ENCODE data around the gene OR5AC2. TPM values are rescaled to one million over a fixed set of nuclear protein-coding genes. Genes with fewer than 3 reads are reported as not detected.

OR5AC2 gene
- total and polyA plus RNA-seq, 2 of the 13 experiments (the other 11 are each of a cell fraction or from before 2014, with no cell fraction given) = not detected

DNA sequence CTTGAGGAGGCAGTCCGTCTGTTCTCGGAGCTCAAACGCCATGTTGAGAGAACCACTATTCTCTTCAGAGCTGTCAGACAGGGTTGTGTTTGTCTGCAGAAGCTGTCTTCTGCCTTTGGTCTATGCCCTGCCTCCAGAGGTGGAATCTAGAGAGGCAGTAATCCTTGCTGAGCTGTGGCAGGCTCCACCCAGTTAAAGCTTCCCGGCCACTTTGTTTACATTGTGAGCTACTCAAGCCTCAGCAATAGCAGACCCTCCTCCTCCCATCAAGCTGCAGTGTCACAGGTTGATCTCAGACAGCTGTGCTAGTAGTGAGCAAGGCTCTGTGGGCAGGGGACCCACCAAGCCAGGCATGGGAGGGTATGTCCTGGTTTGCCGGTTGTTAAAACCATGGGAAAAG lies 8.9 kb downstream of the OR5AC2 start (continued):
- TF ChIP-seq, protein P1, sequence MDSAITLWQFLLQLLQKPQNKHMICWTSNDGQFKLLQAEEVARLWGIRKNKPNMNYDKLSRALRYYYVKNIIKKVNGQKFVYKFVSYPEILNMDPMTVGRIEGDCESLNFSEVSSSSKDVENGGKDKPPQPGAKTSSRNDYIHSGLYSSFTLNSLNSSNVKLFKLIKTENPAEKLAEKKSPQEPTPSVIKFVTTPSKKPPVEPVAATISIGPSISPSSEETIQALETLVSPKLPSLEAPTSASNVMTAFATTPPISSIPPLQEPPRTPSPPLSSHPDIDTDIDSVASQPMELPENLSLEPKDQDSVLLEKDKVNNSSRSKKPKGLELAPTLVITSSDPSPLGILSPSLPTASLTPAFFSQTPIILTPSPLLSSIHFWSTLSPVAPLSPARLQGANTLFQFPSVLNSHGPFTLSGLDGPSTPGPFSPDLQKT (CRISPR knock-in tag; IDR thresholded peaks at IDR 0.05; ENCODE audit: borderline replicate concordance) = no peak
- TF ChIP-seq SP1 (IDR thresholded peaks at IDR 0.05) (no peak), SP1 (CRISPR knock-in tag; IDR thresholded peaks at IDR 0.05) (no peak), NONO (IDR thresholded peaks at IDR 0.05) (no peak), NONO (CRISPR knock-in tag; conservative IDR thresholded peaks at IDR 0.05) (no peak)

DNA sequence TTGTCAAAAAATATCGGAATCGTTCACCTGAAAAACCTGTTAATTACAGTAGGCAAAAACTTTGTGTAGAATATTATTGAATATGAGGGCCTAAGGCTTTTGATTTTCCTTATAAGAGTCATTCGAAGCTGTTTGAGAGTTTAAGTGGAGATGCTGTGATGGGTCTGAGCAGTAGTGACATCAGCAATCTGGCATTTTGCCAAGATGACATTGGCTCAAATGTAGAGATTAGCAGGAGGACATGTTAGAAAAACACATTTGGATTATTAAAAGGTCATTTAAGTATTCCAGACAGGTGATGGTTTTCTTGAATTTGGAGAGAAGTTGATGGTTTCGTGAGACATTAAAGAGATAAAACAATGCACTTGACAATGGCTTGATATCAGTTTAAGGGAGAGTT lies 12.9 kb downstream of the OR5AC2 start:
- Histone ChIP-seq H3K9me3 (ENCODE audit: low read length) (no peaks in the 10 kb centered on the region), H3K9ac (ENCODE audit: insufficient read depth, low read depth, low read length) (no peak overlapping the region), H3K4me1 (ENCODE audit: insufficient read depth, low read length) (no peaks in the 10 kb centered on the region), H3K36me3 (replicated peaks in 1 of 2; ENCODE audit: control insufficient read depth in 1 of 2, insufficient read depth in 2 of 2, low read length in 2 of 2) (no peaks in the 10 kb centered on the region), H3K27me3 (ENCODE audit: control insufficient read depth in 1 of 2, insufficient read depth in 2 of 2, low read length in 2 of 2) (no peaks in the 10 kb centered on the region), H3K4me2 (ENCODE audit: low read depth, low read length) (no peak overlapping the region), H3K4me3 (replicated peaks in 1 of 3; ENCODE audit: insufficient read depth in 1 of 3, low read depth in 2 of 3, low read length in 3 of 3) (no peak overlapping the region), H3K79me2 (ENCODE audit: insufficient read depth, low read length) (no peaks in the 10 kb centered on the region), H4K20me1 (ENCODE audit: insufficient read depth, low read length) (no peaks in the 10 kb centered on the region), H2AFZ (ENCODE audit: low read length) (no peak overlapping the region), H3K27ac (ENCODE audit: extremely low read length, insufficient read depth, low read length) (no peak overlapping the region)
- TF ChIP-seq MTA3 (CRISPR knock-in tag; IDR thresholded peaks at IDR 0.05) (no peak), PRPF4 (IDR thresholded peaks at IDR 0.05; ENCODE audit: low read depth, low read length, poor library complexity, severe bottlenecking) (no peak)
- DNase-seq (ENCODE audit: low spot score) (no peak), ATAC-seq (no peak), FAIRE-seq (no peak)
- ChIA-PET POLR2A (no interaction called here), CTCF (ENCODE audit: low intra/inter-chr PET ratio, low total read pairs) (no interaction called here)
- BruUV-seq (replicated peaks) = no TSS peak
- intact Hi-C loops (cut with micrococcal nuclease; ENCODE audit: unreplicated experiment) (no loop called here), in situ Hi-C loops (cut with HindIII; ENCODE audit: extremely low pct_ligation_motif_present, low pct_unique_long_range_greater_than_20kb) (no loop called here)
- WGBS (ENCODE audit: low lambda C conversion rate) = under 1% methylated on average over 4 of the region's 4 CpGs

DNA sequence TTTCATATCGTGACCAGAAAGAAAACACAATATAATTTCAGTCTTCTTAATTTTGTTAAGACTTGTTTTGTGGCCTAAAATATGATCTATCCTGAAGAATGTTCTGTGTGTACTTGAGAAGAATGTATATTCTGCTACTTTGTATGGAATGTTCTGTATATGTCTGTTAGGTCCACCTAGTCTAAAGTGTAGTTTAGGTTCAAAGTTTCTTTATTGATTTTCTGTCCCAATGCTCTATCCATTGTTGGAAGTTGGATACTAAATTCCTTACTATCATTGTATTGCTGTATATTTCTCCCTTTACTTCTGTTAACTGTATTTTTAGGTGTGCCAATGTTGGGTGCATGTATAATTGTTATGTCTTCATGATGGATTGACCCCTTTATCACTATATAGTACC lies 21.2 kb downstream of the OR5AC2 start:
- peak; percentile 60 for ATAC-seq
- H3K9ac ChIP-seq (ENCODE audit: insufficient read depth, low read depth, low read length) = no peak overlapping the region
- TF ChIP-seq ZNF33B (CRISPR knock-in tag; IDR thresholded peaks at IDR 0.05) = no peak
- 0 out of 2 replicates have a peak, but pooled peaks have one; percentile 23 for TF ChIP-seq NCOR1 (IDR thresholded peaks at IDR 0.05; ENCODE audit: borderline replicate concordance, low read length)
- peak; percentile 41 for TF ChIP-seq HNF4A (CRISPR knock-in tag; IDR thresholded peaks at IDR 0.05)
- peak; percentile 68; the same call in 1 of the 2 replicates for TF ChIP-seq ONECUT2 (CRISPR knock-in tag; IDR thresholded peaks at IDR 0.05)
- no peak for DNase-seq (ENCODE audit: low spot score)
- H3K36me3 ChIP-seq (replicated peaks in 1 of 2; ENCODE audit: control insufficient read depth in 1 of 2, insufficient read depth in 2 of 2, low read length in 2 of 2) = no peaks in the 10 kb centered on the region
- H3K79me2 ChIP-seq (ENCODE audit: insufficient read depth, low read length) = no peaks in the 10 kb centered on the region
- no peak overlapping the region for H2AFZ ChIP-seq (ENCODE audit: low read length)
- no peaks in the 10 kb centered on the region for H3K27me3 ChIP-seq (ENCODE audit: control insufficient read depth in 1 of 2, insufficient read depth in 2 of 2, low read length in 2 of 2)
- no peaks in the 10 kb centered on the region for H3K9me3 ChIP-seq (ENCODE audit: low read length)
- FAIRE-seq = no peak
- H3K4me2 ChIP-seq (ENCODE audit: low read depth, low read length) = no peak overlapping the region
- H3K4me3 ChIP-seq (replicated peaks in 1 of 3; ENCODE audit: insufficient read depth in 1 of 3, low read depth in 2 of 3, low read length in 3 of 3) = no peak overlapping the region
- intact Hi-C loops (cut with micrococcal nuclease; ENCODE audit: unreplicated experiment) = no loop called here
- no peak overlapping the region for H3K27ac ChIP-seq (ENCODE audit: extremely low read length, insufficient read depth, low read length)
- H3K4me1 ChIP-seq (ENCODE audit: insufficient read depth, low read length) = no peaks in the 10 kb centered on the region
- CTCF ChIA-PET (ENCODE audit: low intra/inter-chr PET ratio, low total read pairs) = no interaction called here
- WGBS (ENCODE audit: low lambda C conversion rate) = 2% methylated on average over 1 of the region's 1 CpG
- H4K20me1 ChIP-seq (ENCODE audit: insufficient read depth, low read length) = no peaks in the 10 kb centered on the region
- POLR2A ChIA-PET = no interaction called here
- in situ Hi-C loops (cut with HindIII; ENCODE audit: extremely low pct_ligation_motif_present, low pct_unique_long_range_greater_than_20kb) = no loop called here
- no TSS peak for BruUV-seq (replicated peaks)
